Fibroblast of the aortic adventitia (primary cell): ENCODE results near the gene CASP7. TPM values are rescaled to one million over a fixed set of nuclear protein-coding genes. Genes with fewer than 3 reads are reported as not detected.

Experiments used
- DNase-seq: peaks from one replicate; pipeline ENCODE4 v3.0.0-alpha.2; 2010; ENCODE audit warnings: low read depth
- H3K4me3 ChIP-seq: 2 replicates; pipeline ENCODE4 v1.5.1; 2011; ENCODE audit warnings: low read depth, mild to moderate bottlenecking, control low read depth, low read length, moderate library complexity
- total RNA-seq: library from RNA; depleted of rRNA; stranded (reverse); fragments of >200 nt; gene quantifications from 2 replicates; pipeline ENCODE4 v1.2.3, GENCODE V29; 2012; ENCODE audit warnings: low replicate concordance
- TF ChIP-seq, protein P1 (sequence below): IDR thresholded peaks from 2 replicates; pipeline ENCODE4 v1.5.1; 2011; ENCODE audit warnings: mild to moderate bottlenecking, low read length, control low read depth, inconsistent platforms; ENCODE audit not compliant: insufficient read depth

CASP7 gene
- total RNA-seq, 1 donor, result 19.8 TPM

GRCh38 chr10:113687037-113687436, 7.3 kb downstream of the CASP7 start:
- DNase-seq, result no peak
- H3K4me3 ChIP-seq, result no peak overlapping the region
- TF ChIP-seq, protein P1, sequence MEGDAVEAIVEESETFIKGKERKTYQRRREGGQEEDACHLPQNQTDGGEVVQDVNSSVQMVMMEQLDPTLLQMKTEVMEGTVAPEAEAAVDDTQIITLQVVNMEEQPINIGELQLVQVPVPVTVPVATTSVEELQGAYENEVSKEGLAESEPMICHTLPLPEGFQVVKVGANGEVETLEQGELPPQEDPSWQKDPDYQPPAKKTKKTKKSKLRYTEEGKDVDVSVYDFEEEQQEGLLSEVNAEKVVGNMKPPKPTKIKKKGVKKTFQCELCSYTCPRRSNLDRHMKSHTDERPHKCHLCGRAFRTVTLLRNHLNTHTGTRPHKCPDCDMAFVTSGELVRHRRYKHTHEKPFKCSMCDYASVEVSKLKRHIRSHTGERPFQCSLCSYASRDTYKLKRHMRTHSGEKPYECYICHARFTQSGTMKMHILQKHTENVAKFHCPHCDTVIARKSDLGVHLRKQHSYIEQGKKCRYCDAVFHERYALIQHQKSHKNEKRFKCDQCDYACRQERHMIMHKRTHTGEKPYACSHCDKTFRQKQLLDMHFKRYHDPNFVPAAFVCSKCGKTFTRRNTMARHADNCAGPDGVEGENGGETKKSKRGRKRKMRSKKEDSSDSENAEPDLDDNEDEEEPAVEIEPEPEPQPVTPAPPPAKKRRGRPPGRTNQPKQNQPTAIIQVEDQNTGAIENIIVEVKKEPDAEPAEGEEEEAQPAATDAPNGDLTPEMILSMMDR, result no peak

DNA sequence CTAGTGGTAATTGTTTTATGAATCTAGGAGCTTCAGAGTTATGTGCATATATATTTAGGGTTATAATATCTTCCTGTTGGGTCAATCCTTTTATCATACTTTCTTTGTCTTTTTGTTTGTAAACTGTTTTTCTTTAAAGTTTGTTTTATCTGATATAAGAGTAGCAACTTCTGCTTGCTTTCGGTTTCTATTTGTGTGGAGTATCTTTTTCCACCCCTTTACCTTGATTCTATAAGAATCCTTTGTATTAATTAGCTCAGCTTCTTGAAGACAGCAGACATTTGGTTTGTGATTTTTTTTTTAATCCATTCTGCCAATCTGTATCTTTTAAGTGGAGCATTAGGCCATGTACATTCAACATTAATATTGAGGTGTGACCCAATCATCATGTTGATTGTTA, 9.3 kb downstream of the CASP7 start:
- no peak for DNase-seq
- H3K4me3 ChIP-seq, result no peak overlapping the region
- TF ChIP-seq, protein P1, result no peak

DNA sequence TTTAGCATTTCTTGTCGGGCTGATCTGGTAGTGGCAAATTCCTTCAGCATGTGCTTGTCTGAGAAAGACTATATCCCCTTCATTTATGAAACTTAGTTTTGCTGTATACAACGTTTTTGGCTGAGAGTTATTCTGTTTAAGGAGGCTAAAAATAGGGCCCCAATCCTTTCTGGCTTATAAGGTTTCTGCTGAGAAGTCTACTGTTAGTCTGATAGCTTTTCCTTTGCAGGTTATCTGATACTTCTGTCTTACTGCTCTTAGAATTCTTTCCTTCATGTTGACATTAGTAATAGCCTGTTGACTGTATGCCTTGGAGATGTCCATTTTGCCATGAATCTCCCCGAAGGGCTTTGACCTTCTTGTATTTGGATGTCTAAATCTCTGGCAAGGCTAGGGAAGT, 9.9 kb downstream of the CASP7 start:
- TF ChIP-seq, protein P1, result no peak
- DNase-seq, result no peak
- H3K4me3 ChIP-seq, result no peak overlapping the region

DNA sequence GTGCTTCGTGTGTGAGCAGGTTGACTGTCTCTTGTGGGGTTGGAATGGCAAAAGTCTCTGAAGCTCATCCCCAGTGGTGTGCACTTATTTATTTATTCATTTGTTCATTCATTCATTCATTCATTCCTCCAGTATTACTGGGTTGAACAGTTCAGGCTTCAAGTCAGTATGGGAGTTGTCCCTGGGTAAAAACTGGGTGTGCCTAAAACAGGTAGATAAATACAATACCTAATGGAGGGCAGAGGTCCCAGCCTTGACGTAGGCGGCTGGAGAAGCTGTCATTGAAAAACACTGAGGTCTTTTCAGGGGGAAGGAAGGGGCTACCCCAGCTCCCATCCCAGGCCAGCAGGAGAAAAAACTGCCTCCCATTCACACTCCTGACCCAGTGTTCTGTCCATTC, 11.0 kb downstream of the CASP7 start:
- DNase-seq, result no peak
- TF ChIP-seq, protein P1, result no peak
- H3K4me3 ChIP-seq, result no peak overlapping the region

- no peak for DNase-seq
- TF ChIP-seq, protein P1, result no peak
- H3K4me3 ChIP-seq, result no peak overlapping the region
Measured at GRCh38 chr10:113691381-113691780, 11.7 kb downstream of the CASP7 start.

- no peak overlapping the region for H3K4me3 ChIP-seq
- no peak for DNase-seq
- TF ChIP-seq, protein P1, result no peak
Measured at GRCh38 chr10:113692271-113692670, 12.6 kb downstream of the CASP7 start.

DNA sequence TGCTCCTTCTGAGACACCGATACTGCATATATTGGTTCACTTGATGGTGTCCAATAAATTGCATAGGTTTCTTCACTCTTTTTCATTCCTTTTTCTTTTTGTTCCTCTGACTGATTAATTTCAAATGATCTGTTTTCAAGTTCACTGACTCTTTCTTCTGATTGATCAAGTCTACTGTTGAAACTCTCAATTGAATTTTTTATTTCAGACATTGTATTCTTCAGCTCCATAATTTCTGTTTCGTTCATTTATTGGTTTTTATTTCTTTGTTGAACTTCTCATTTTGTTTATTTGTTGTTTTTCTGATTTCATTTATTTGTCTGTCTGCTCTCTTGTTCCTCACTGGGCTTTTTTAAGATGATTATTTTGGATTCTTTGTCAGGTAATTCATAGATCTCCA, 13.6 kb downstream of the CASP7 start:
- TF ChIP-seq, protein P1, result no peak
- no peak for DNase-seq
- no peak overlapping the region for H3K4me3 ChIP-seq
